H9 (cell line): ENCODE measurements around the gene ARHGAP15. TPM values are rescaled to one million over a fixed set of nuclear protein-coding genes. Genes with fewer than 3 reads are reported as not detected.

ENCODE experiments used
- DNase-seq: peaks from one replicate; pipeline ENCODE4 v3.0.0-alpha.2; 2017
- H2AFZ ChIP-seq: one replicate; pipeline ENCODE4 v1.6.1; 2013; ENCODE audit warnings: mild to moderate bottlenecking, low read length, control low read depth, moderate library complexity
- H2AK5ac ChIP-seq: 2 replicates; pipeline ENCODE4 v1.6.1; 2013; ENCODE audit warnings: low read length, control low read depth, mixed read lengths; ENCODE audit not compliant: insufficient read length
- H2BK120ac ChIP-seq: one replicate; pipeline ENCODE4 v1.6.1; 2013; ENCODE audit warnings: low read depth, mild to moderate bottlenecking, low read length, control low read depth, inconsistent platforms; ENCODE audit not compliant: poor library complexity, severe bottlenecking
- H2BK12ac ChIP-seq: 2 replicates; pipeline ENCODE4 v1.6.1; 2013; ENCODE audit warnings: low read length, control low read depth, mixed read lengths, low read depth; ENCODE audit not compliant: insufficient read length
- H2BK15ac ChIP-seq: 2 replicates; pipeline ENCODE4 v1.6.1; 2013; ENCODE audit warnings: low read depth, low read length, control low read depth
- H2BK20ac ChIP-seq: one replicate; pipeline ENCODE4 v1.6.1; 2013; ENCODE audit warnings: low read depth, mild to moderate bottlenecking, low read length, control low read depth, inconsistent platforms; ENCODE audit not compliant: poor library complexity, severe bottlenecking
- H2BK5ac ChIP-seq: 2 replicates; pipeline ENCODE4 v1.6.1; 2013; ENCODE audit warnings: low read length, control low read depth, mixed read lengths; ENCODE audit not compliant: insufficient read length
- H3K14ac ChIP-seq: 2 replicates; pipeline ENCODE4 v1.6.1; 2013; ENCODE audit warnings: low read length, control low read depth; ENCODE audit not compliant: insufficient read depth
- H3K18ac ChIP-seq: 2 replicates; pipeline ENCODE4 v1.6.1; 2013; ENCODE audit warnings: low read depth, mild to moderate bottlenecking, mixed read lengths, low read length, control low read depth; ENCODE audit not compliant: insufficient read length
- H3K23ac ChIP-seq: 2 replicates; pipeline ENCODE4 v1.6.1; 2013; ENCODE audit warnings: low read length, control low read depth, mixed read lengths, low read depth; ENCODE audit not compliant: insufficient read length
- H3K23me2 ChIP-seq: 2 replicates; pipeline ENCODE4 v1.6.1; 2013; ENCODE audit warnings: low read depth, mild to moderate bottlenecking, mixed read lengths, low read length, control low read depth; ENCODE audit not compliant: insufficient read length, poor library complexity, severe bottlenecking
- H3K27ac ChIP-seq: 2 replicates; pipeline ENCODE4 v1.5.1; 2013; ENCODE audit warnings: low read length, control low read depth, mixed read lengths, low read depth; ENCODE audit not compliant: insufficient read length
- H3K27me3 ChIP-seq: 2 replicates; pipeline ENCODE4 v1.6.1; 2013; ENCODE audit warnings: low read length, control low read depth, inconsistent platforms; ENCODE audit not compliant: insufficient read depth
- H3K4ac ChIP-seq: 2 replicates; pipeline ENCODE4 v1.6.1; 2013; ENCODE audit warnings: low read depth, mild to moderate bottlenecking, control low read depth, inconsistent platforms, low read length, moderate library complexity
- H3K4me1 ChIP-seq: 2 replicates; pipeline ENCODE4 v1.6.1; 2013; ENCODE audit warnings: low read length, control low read depth, inconsistent platforms; ENCODE audit not compliant: insufficient read depth
- H3K4me2 ChIP-seq: 2 replicates; pipeline ENCODE4 v1.6.1; 2013; ENCODE audit warnings: low read length, control low read depth, mixed read lengths; ENCODE audit not compliant: insufficient read length, insufficient read depth
- H3K56ac ChIP-seq: 2 replicates; pipeline ENCODE4 v1.6.1; 2013; ENCODE audit warnings: low read depth, mild to moderate bottlenecking, mixed read lengths, low read length, control low read depth; ENCODE audit not compliant: insufficient read length
- H3K79me1 ChIP-seq: 2 replicates; pipeline ENCODE4 v1.6.1; 2013; ENCODE audit warnings: low read depth, mild to moderate bottlenecking, moderate library complexity, low read length, control low read depth, inconsistent platforms; ENCODE audit not compliant: insufficient read depth, poor library complexity, severe bottlenecking
- H3K79me2 ChIP-seq: 2 replicates; pipeline ENCODE4 v1.6.1; 2013; ENCODE audit warnings: low read length, control low read depth, inconsistent platforms; ENCODE audit not compliant: insufficient read depth
- H3K9ac ChIP-seq: 2 replicates; pipeline ENCODE4 v1.6.1; 2013; ENCODE audit warnings: low read length, control low read depth, mixed read lengths; ENCODE audit not compliant: insufficient read length; ENCODE audit errors: extremely low read depth
- H3K9me3 ChIP-seq: one replicate; pipeline ENCODE4 v1.6.1; 2013; ENCODE audit warnings: low read depth, low read length, inconsistent platforms; ENCODE audit not compliant: control insufficient read depth
- H3T11ph ChIP-seq: one replicate; pipeline ENCODE4 v1.6.1; 2013; ENCODE audit warnings: mild to moderate bottlenecking, low read length, control low read depth, inconsistent platforms
- H4K20me1 ChIP-seq: one replicate; pipeline ENCODE4 v1.6.1; 2013; ENCODE audit not compliant: control insufficient read depth, insufficient read length, insufficient read depth
- H4K5ac ChIP-seq: 2 replicates; pipeline ENCODE4 v1.6.1; 2013; ENCODE audit warnings: low read depth, mild to moderate bottlenecking, mixed read lengths, low read length, control low read depth; ENCODE audit not compliant: insufficient read length
- H4K8ac ChIP-seq: replicated peaks from 2 replicates; pipeline ENCODE4 v1.6.1; 2013; ENCODE audit warnings: low read length, control low read depth, mixed read lengths, low read depth; ENCODE audit not compliant: insufficient read length
- H4K91ac ChIP-seq: 2 replicates; pipeline ENCODE4 v1.6.1; 2013; ENCODE audit warnings: low read depth, mild to moderate bottlenecking, moderate library complexity, mixed read lengths, low read length, control low read depth; ENCODE audit not compliant: insufficient read length
- H3K27ac Mint-ChIP-seq, 3 experiments: 2 replicates in 2 of 3; 3 replicates in 1 of 3; pipeline ENCODE4 v1.8.0; 2020 to 2021; ENCODE audit warnings: mixed read lengths in 3 of 3, mild to moderate bottlenecking in 1 of 3, moderate library complexity in 1 of 3
- H3K27me3 Mint-ChIP-seq: 2 replicates; pipeline ENCODE4 v1.8.0; 2021; ENCODE audit warnings: low read depth, mild to moderate bottlenecking, moderate library complexity, mixed read lengths
- H3K36me3 Mint-ChIP-seq, 3 experiments: 2 replicates in 2 of 3; 3 replicates in 1 of 3; pipeline ENCODE4 v1.8.0; 2020 to 2021; ENCODE audit warnings: low read depth in 3 of 3, mixed read lengths in 3 of 3; ENCODE audit not compliant: insufficient read depth in 1 of 3
- H3K4me1 Mint-ChIP-seq, 2 experiments: 2 replicates each; pipeline ENCODE4 v1.8.0; 2020; ENCODE audit warnings: mixed read lengths in 2 of 2
- H3K4me3 Mint-ChIP-seq, 2 experiments: 2 replicates in 1 of 2; 3 replicates in 1 of 2; pipeline ENCODE4 v1.8.0; 2020 to 2021; ENCODE audit warnings: mild to moderate bottlenecking in 2 of 2, mixed read lengths in 2 of 2, moderate library complexity in 1 of 2
- H3K9me3 Mint-ChIP-seq, 2 experiments: 2 replicates in 1 of 2; 3 replicates in 1 of 2; pipeline ENCODE4 v1.8.0; 2020; ENCODE audit warnings: mild to moderate bottlenecking in 2 of 2, mixed read lengths in 2 of 2, moderate library complexity in 1 of 2
- WGBS: extraction: QIAGEN DNeasy Blood & Tissue Kit; methylation state at CpG from one replicate; pipeline ENCODE4 v1.1.7; 2013; ENCODE audit warnings: missing lambda C conversion rate, low lambda C conversion rate, mixed read lengths; ENCODE audit not compliant: insufficient read length; ENCODE audit errors: extremely low coverage; 5-methylcytosine and 5-hydroxymethylcytosine counted together
- total RNA-seq: library from RNA; stranded (reverse); gene quantifications from 2 replicates; pipeline ENCODE4 v1.2.1, GENCODE V29; 2021
- TF ChIP-seq, protein P1 (sequence below): fragments of 200-600 bp; sonication (generic); conservative IDR thresholded peaks from 3 replicates; pipeline ENCODE4 v1.8.0; 2021; ENCODE audit warnings: antibody characterized with exemption, mild to moderate bottlenecking

The ARHGAP15 gene
- total RNA-seq, 1 experiment from 2014 or later, result not detected

DNA sequence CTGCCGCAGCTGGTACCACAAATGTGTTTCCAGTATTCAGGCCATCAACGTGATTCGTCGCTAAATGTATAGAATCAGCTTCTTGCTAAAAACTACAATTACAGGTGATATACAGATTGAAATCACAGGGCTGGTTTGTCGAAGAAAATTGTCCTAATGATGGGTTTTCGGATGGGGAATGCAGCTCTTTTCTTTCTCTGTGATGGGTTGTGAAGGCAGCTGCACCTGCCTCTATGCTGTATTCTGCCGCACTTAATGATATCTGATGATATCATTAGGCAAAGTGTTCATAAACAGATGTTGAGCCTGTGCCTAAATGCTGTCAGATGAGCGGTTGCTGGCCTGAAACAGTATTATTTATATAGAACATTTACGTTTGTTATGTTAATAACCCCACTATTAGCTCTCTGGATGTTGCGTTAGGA is 218.1 kb downstream of the ARHGAP15 start:
- H3K4me1 Mint-ChIP-seq, result peaks cover 43 to 53% of the 10 kb centered on the region in 2 experiments
- Histone ChIP-seq H3K14ac (no peak overlapping the region), H4K91ac (no peak overlapping the region), H4K5ac (no peak overlapping the region), H2BK120ac (no peak overlapping the region), H4K8ac (no peak overlapping the region), H3K27ac (no peak overlapping the region), H3K9ac (no peak overlapping the region), H2BK12ac (no peak overlapping the region), H3K4me2 (peak overlapping the region; percentile 55), H2BK15ac (no peak overlapping the region), H3K9me3 (no peaks in the 10 kb centered on the region), H2BK20ac (peak overlapping the region; percentile 96), H3K4ac (no peak overlapping the region), H3T11ph (no peak overlapping the region), H3K56ac (no peak overlapping the region), H3K23ac (no peak overlapping the region), H3K79me1 (no peaks in the 10 kb centered on the region), H2AFZ (no peak overlapping the region), H2BK5ac (no peak overlapping the region), H3K27me3 (no peaks in the 10 kb centered on the region), H2AK5ac (no peak overlapping the region), H4K20me1 (no peaks in the 10 kb centered on the region), H3K79me2 (no peaks in the 10 kb centered on the region), H3K18ac (no peak overlapping the region), H3K4me1 (peaks cover 6% of the 10 kb centered on the region), H3K23me2 (no peaks in the 10 kb centered on the region)
- no CpG with 5 or more reads among the region's 10 CpGs for WGBS
- H3K27me3 Mint-ChIP-seq, result no peaks in the 10 kb centered on the region
- TF ChIP-seq, protein P1, sequence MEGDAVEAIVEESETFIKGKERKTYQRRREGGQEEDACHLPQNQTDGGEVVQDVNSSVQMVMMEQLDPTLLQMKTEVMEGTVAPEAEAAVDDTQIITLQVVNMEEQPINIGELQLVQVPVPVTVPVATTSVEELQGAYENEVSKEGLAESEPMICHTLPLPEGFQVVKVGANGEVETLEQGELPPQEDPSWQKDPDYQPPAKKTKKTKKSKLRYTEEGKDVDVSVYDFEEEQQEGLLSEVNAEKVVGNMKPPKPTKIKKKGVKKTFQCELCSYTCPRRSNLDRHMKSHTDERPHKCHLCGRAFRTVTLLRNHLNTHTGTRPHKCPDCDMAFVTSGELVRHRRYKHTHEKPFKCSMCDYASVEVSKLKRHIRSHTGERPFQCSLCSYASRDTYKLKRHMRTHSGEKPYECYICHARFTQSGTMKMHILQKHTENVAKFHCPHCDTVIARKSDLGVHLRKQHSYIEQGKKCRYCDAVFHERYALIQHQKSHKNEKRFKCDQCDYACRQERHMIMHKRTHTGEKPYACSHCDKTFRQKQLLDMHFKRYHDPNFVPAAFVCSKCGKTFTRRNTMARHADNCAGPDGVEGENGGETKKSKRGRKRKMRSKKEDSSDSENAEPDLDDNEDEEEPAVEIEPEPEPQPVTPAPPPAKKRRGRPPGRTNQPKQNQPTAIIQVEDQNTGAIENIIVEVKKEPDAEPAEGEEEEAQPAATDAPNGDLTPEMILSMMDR, result no peak
- no peak overlapping the region for H3K27ac Mint-ChIP-seq
- no peaks in the 10 kb centered on the region for H3K36me3 Mint-ChIP-seq
- peak overlapping the region in 1 of 2 experiments; percentile 27; a peak in 2 of 5 replicates for H3K4me3 Mint-ChIP-seq
- DNase-seq, result no peak
- H3K9me3 Mint-ChIP-seq, result no peaks in the 10 kb centered on the region
